Muscle of leg (tissue), 11 donors: ENCODE data around the gene PLXDC2. TPM values are rescaled to one million over a fixed set of nuclear protein-coding genes. Genes with fewer than 3 reads are reported as not detected.
"Not testable (repeated sequence)": the region's sequence is repeated elsewhere in the genome, so short reads cannot be mapped to it uniquely, and the experiment has no call there.

Source experiments
- DNase-seq: peaks from one replicate; pipeline ENCODE4 v3.0.0; 2013
- H3K27ac ChIP-seq: one replicate; pipeline ENCODE4 v1.5.1; 2013; ENCODE audit warnings: mild to moderate bottlenecking, low read length, control low read depth
- H3K27me3 ChIP-seq: one replicate; pipeline ENCODE4 v1.6.1; 2013; ENCODE audit warnings: low read length; ENCODE audit not compliant: control insufficient read depth, insufficient read depth
- H3K36me3 ChIP-seq: one replicate; pipeline ENCODE4 v1.6.1; 2013; ENCODE audit warnings: low read length; ENCODE audit not compliant: control insufficient read depth, insufficient read depth
- H3K4me1 ChIP-seq: one replicate; pipeline ENCODE4 v1.6.1; 2013; ENCODE audit warnings: low read length; ENCODE audit not compliant: control insufficient read depth, insufficient read depth
- H3K4me3 ChIP-seq: one replicate; pipeline ENCODE4 v1.5.1; 2013; ENCODE audit warnings: low read length, control low read depth
- H3K9me3 ChIP-seq: replicated peaks from 2 replicates; pipeline ENCODE4 v1.6.1; 2013; ENCODE audit warnings: low read depth, low read length; ENCODE audit not compliant: control insufficient read depth
- WGBS: methylation state at CpG from one replicate; pipeline ENCODE4 v1.1.5; 2013; ENCODE audit warnings: missing lambda C conversion rate; ENCODE audit not compliant: insufficient coverage; 5-methylcytosine and 5-hydroxymethylcytosine counted together
- polyA plus RNA-seq, 8 donors: library from polyadenylated mRNA; unstranded; fragments of 120-200 nt; gene quantifications; one replicate each; pipeline versions ENCODE4 v1.2.1 to v1.2.3, GENCODE V29; 2013; ENCODE audit warnings: inconsistent platforms in 1 of 8, low replicate concordance in 1 of 8; ENCODE audit not compliant: insufficient read length in 8 of 8, insufficient read depth in 1 of 8
- total RNA-seq: library from RNA; stranded (reverse); fragments of 120-200 nt; gene quantifications from one replicate; pipeline ENCODE4 v1.2.4, GENCODE V29; 2013

Gene PLXDC2
- total and polyA plus RNA-seq, 9 donors = 20.9 to 49.9 (median 33.9) TPM

DNA sequence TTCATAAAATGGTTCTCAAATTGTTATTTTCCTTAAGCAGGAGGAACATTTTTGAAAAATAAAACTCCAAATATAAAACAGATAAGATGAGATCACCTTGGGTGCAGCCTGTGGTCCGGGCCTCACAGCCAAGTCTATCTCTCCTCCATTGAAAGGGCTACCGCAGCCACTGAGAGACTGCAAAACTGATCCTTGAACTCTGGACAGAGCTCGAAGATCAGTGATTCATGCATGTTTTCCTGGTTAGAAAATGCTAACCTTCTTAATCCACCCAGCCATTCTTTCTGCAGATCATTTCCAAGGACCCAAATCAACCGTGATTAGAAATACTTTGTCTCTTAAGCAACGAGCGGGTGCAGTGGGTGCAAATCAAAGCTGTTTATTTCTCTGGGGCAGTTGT lies 378.8 kb downstream of the PLXDC2 start:
- H3K4me1 ChIP-seq = no peaks in the 10 kb centered on the region
- WGBS = 89% methylated on average over 3 of the region's 6 CpGs
- H3K9me3 ChIP-seq = no peaks in the 10 kb centered on the region
- no peak for DNase-seq
- no peak overlapping the region for H3K4me3 ChIP-seq
- H3K27ac ChIP-seq = no peak overlapping the region
- H3K27me3 ChIP-seq = no peaks in the 10 kb centered on the region
- H3K36me3 ChIP-seq = peaks cover 3% of the 10 kb centered on the region

DNA sequence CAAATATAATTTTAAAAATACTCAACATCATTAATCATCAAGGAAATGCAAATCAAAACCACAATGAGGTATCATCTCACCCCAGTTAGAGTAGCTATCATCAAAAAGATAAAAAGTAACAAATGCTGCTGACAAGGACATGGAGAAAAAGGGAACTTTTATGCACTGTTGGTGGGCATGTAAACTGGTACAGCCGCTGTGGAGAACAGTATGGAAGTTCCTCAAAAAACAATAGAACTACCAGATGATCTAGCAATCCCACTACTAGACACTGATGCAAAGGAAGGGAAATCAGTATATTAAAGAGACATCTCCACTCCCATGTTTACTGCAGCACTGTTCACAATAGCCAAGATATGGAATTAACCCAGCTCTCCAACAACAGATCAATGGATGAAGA lies 384.5 kb downstream of the PLXDC2 start:
- H3K27me3 ChIP-seq = no peaks in the 10 kb centered on the region

DNA sequence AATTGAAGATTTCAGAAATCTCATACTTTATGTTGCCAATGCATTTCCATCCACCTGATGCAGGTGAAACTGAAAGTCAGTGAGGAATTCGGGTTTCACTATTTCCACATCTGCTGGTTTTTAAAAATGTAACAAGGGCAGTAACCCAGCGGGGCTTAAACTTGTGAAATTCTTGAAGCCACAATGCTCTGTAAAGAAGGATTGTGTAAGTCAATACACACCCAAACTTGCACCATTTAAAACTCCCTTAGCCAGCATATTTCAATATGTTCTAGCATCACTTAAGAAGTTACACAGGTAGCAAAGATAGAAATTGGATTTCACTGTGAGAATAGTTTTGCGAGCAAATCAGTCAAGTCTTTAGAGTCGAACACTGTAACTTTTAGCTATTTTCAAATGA lies 386.1 kb downstream of the PLXDC2 start:
- Histone ChIP-seq H3K4me1 (no peaks in the 10 kb centered on the region), H3K4me3 (no peak overlapping the region), H3K27ac (no peak overlapping the region), H3K27me3 (no peaks in the 10 kb centered on the region), H3K9me3 (no peaks in the 10 kb centered on the region), H3K36me3 (no peaks in the 10 kb centered on the region)
- DNase-seq = no peak
- no CpG with 5 or more reads among the region's 4 CpGs for WGBS

More for the DNA sequence above, 384.5 kb downstream of the PLXDC2 start:
- no peak for DNase-seq
- H3K4me3 ChIP-seq = no peak overlapping the region
- no peak overlapping the region for H3K27ac ChIP-seq
- peaks cover 2% of the 10 kb centered on the region for H3K36me3 ChIP-seq
- H3K4me1 ChIP-seq = no peaks in the 10 kb centered on the region
- no peaks in the 10 kb centered on the region for H3K9me3 ChIP-seq
- WGBS = no CpG with 5 or more reads among the region's 1 CpG

DNA sequence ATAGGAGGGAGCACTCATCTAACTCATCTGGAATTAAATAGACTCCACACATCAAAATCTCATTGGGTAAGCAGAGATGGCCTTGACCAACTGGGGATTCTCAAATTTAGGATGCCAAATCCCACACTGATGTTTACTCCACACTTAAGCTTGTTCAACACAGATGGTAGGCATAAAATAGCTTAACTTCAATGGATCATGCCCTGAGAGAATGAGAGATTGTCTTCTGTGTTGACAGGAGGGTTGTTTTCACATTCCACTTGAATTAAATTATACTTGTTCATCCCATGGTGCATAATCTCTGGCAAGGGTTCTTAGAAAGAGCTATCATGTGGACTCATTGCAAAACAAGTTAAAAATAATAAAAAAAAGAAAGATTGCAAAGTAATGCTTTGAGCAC lies 391.4 kb downstream of the PLXDC2 start:
- H3K27me3 ChIP-seq = no peaks in the 10 kb centered on the region
- no peak overlapping the region for H3K27ac ChIP-seq
- DNase-seq = peak; percentile 90
- H3K4me3 ChIP-seq = no peak overlapping the region
- H3K4me1 ChIP-seq = no peaks in the 10 kb centered on the region
- H3K36me3 ChIP-seq = no peaks in the 10 kb centered on the region
- H3K9me3 ChIP-seq = no peaks in the 10 kb centered on the region

DNA sequence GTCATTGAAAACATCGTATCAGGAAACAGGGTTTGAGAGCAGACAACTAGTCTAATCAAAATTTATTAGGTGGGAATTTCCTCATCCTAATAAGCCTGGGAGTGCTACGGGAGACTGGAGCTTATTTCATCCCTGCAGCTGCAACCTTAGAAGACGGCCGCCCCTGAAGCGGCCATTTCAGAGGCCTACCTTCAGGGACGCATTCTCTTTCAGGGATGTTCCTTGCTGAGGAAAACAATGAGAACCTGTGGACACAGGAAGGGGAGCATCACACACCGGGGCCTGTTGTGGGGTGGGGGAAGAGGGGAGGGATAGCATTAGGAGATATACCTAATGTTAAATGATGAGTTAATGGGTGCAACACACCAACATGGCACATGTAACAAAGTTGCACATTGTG lies 392.9 kb downstream of the PLXDC2 start:
- WGBS = 96% methylated on average over 3 of the region's 7 CpGs
- not testable (repeated sequence) for H3K27me3 ChIP-seq, H3K4me1 ChIP-seq, H3K4me3 ChIP-seq, H3K36me3 ChIP-seq, DNase-seq, H3K27ac ChIP-seq, H3K9me3 ChIP-seq

DNA sequence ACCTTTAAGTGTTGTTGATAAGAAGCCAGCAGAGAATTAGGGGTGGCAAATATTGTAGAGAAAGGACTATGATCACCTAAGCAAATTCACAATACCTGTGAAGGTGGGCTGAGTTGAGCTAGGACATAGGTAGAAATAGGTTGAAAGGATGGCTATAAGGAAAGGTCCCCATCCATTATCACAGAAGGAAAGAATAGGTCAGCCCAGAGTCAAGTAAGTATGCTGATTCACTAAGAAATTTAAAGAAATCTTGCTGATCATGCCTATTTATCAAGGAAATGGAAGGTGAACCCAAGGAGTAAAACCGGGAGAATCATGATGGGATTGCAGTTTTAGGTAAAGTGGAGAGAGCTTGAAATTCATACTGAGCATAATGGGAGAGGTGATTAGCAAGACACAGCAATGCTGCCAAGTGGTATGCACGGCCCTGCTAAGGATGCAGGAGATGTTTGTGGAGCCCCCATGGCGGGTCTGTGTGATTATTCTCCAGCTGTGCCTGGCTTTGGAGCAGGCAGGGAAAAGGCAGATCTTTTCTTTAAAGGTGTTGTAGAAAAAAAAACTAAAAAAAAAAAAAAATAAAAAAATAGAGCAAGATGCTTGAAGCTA lies 399.4 kb downstream of the PLXDC2 start:
- no peaks in the 10 kb centered on the region for H3K9me3 ChIP-seq
- WGBS = 41% methylated on average over 2 of the region's 3 CpGs
- no peak overlapping the region for H3K27ac ChIP-seq
- no peaks in the 10 kb centered on the region for H3K36me3 ChIP-seq
- H3K4me3 ChIP-seq = no peak overlapping the region
- H3K4me1 ChIP-seq = no peaks in the 10 kb centered on the region
- DNase-seq = no peak
- no peaks in the 10 kb centered on the region for H3K27me3 ChIP-seq

DNA sequence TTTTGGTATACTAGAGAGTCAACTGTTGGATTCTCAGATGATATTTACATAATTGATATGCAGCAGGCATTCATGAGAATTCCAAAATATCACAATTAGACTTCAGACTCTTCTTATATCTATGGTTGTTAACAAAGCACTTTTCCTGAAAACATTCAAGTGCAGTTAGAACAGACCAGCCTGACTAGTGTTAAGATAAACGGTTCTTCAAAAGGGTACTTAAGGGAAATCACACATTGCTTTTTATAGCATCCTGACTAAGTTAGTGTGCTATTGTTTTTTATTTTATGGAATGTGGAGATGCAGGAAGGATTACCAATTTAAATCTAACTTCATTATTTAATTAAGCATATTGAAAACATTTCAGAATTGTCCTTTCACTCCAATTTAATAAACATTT lies 405.1 kb downstream of the PLXDC2 start:
- no CpG with 5 or more reads among the region's 1 CpG for WGBS
- Histone ChIP-seq H3K4me1 (no peaks in the 10 kb centered on the region), H3K27me3 (no peaks in the 10 kb centered on the region), H3K9me3 (no peaks in the 10 kb centered on the region), H3K27ac (no peak overlapping the region), H3K4me3 (no peak overlapping the region), H3K36me3 (no peaks in the 10 kb centered on the region)
- DNase-seq = no peak

DNA sequence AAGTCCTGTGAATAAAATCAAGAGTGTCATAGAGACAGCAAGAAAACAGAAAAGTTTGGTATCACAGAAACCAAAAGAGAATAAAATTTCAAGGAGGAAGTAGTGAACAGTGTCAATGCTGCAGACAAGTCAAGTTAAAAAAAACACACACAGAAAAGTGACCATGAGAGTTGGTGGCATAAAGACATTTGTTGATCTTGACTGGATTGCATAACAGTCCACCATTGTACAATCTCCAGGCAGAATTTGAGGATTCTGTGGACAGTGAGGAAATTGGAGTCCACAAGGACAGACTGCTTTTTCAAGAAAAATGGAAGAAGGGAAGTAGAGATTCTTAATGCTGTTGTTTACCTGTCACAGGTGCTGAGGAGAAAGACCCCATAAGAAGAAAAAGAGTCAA lies 412.5 kb downstream of the PLXDC2 start:
- Histone ChIP-seq H3K27me3 (no peaks in the 10 kb centered on the region), H3K4me1 (no peaks in the 10 kb centered on the region)

DNA sequence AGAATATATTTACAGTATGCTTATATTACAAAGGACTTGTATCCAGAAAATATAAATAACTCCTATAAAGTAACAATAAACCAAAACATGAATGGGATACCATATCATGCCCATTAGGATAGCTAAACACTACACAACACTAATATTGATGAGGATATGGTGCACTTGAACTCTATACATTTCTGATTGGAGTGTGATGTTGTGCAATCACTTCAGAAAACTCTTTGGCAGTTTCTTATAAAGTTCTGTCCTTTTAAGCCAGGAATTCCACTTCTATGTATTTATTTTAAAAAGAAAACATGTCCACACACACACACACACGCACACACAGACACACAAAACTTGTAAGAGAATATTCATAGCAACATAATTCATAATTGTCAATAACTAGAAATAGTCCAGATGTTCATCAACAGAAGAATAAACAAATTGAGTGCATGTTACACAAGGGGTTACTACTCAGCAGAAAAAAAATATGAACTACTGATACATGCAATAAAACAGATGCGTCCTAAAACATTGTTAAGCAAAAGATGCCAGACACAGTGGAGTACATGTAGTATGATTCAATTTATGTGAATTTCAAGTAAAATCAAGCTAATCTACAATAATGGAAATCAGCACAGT lies 416.0 kb downstream of the PLXDC2 start:
- H3K4me1 ChIP-seq = no peaks in the 10 kb centered on the region
- peak; percentile 25 for DNase-seq
- no peaks in the 10 kb centered on the region for H3K27me3 ChIP-seq
- no peak overlapping the region for H3K4me3 ChIP-seq
- no peaks in the 10 kb centered on the region for H3K36me3 ChIP-seq
- WGBS = no CpG with 5 or more reads among the region's 2 CpGs
- H3K9me3 ChIP-seq = no peaks in the 10 kb centered on the region
- no peak overlapping the region for H3K27ac ChIP-seq

More for the DNA sequence above, 412.5 kb downstream of the PLXDC2 start:
- Histone ChIP-seq H3K4me3 (no peak overlapping the region), H3K27ac (no peak overlapping the region), H3K36me3 (no peaks in the 10 kb centered on the region), H3K9me3 (no peaks in the 10 kb centered on the region)
- DNase-seq = no peak

DNA sequence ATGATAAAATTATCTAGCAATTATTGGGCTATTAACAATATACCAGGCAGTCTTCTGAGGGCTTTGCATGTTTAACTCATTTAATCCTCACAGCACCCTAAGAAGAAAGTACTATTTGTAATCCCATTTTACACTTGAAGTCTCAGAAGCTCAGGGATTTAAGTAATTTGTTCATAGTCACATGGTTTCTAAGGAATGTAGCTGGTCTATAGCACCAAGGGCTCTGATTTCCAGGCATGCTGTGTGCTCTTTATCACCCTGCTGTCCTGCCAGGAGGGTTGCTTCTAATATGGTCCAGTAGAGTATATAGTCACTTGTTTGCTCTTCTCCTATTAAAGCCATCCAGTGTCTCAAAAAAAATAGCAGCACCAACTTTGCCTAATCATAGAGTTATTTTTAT lies 417.2 kb downstream of the PLXDC2 start:
- Histone ChIP-seq H3K27me3 (no peaks in the 10 kb centered on the region), H3K9me3 (no peaks in the 10 kb centered on the region), H3K27ac (no peak overlapping the region), H3K4me3 (no peak overlapping the region), H3K36me3 (no peaks in the 10 kb centered on the region), H3K4me1 (no peaks in the 10 kb centered on the region)
- DNase-seq = no peak

DNA sequence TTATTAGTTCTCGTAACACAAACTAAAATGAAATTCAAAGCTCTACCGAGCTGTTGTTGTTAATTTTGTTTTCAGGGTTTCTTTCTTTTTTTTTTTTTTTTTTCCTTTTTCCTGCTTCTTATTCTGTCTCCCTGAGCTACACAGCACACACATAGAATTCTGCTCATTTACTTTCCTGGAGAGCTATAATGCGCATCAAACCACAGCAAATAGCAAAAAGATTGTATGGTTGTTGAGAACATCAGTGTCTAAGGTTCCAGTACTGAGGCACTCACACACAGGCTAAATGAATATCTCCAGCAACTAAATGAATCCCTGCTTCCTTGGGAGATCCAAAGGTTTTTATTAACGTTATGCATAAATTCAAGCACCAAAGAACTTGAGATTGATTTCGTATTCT lies 418.3 kb downstream of the PLXDC2 start:
- no peaks in the 10 kb centered on the region for H3K27me3 ChIP-seq
- no peak overlapping the region for H3K27ac ChIP-seq
- DNase-seq = no peak
- WGBS = no CpG with 5 or more reads among the region's 5 CpGs
- H3K36me3 ChIP-seq = peaks cover 3% of the 10 kb centered on the region
- no peaks in the 10 kb centered on the region for H3K9me3 ChIP-seq
- no peak overlapping the region for H3K4me3 ChIP-seq
- H3K4me1 ChIP-seq = no peaks in the 10 kb centered on the region
